ENCODE data around the gene SLC4A8. TPM values are rescaled to one million over a fixed set of nuclear protein-coding genes. Genes with fewer than 3 reads are reported as not detected.

SLC4A8 gene
- total and polyA plus RNA-seq, 9 of the 15 experiments (the other 6 are each of a cell fraction or from before 2014, with no cell fraction given), result 0.04 to 1.5 (median 0.12) TPM; not detected in 2

DNA sequence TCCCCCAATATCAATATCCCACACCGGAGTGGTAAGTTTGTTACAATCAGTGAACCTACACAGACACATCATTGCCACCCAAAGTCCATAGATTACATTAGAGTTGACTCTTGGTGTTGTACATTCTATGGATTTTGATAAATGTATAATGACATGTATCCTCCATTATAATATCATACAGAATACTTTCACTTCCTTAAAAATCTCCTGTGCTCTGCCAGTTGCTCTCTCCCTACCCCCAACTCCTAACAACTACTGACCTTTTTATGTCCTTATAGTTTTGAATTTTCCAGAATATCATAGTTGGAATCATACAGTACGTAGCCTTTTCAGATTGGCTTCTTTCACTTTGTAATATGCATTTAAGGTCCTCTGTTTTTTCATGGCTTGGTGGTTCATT, 48.4 kb downstream of the SLC4A8 start:
- 0% methylated on average over 2 of the region's 2 CpGs for WGBS (ENCODE audit: insufficient coverage, low coverage, missing lambda C conversion rate)
- no peak overlapping the region for H3K27ac ChIP-seq (ENCODE audit: extremely low read depth, low read depth, low read length)
- H3K4me2 ChIP-seq (ENCODE audit: insufficient read depth, low read length), result no peak overlapping the region
- no TSS peak for BruUV-seq (replicated peaks)
- no peaks in the 10 kb centered on the region for H3K9me1 ChIP-seq (ENCODE audit: control insufficient read depth, insufficient read depth, low read length)
- intact Hi-C loops (cut with micrococcal nuclease), result no loop called here
- FAIRE-seq (no peak), ATAC-seq (no peak), DNase-seq (ENCODE audit: extremely low read depth in 1 of 4, low spot score in 3 of 4) (no peak)
- H3K4me3 ChIP-seq, result no peak overlapping the region
- H3K27me3 ChIP-seq (ENCODE audit: control insufficient read depth in 2 of 2, insufficient read depth in 2 of 2, low read length in 2 of 2), result peaks cover 8 to 23% of the 10 kb centered on the region in 2 experiments; a peak in 3 of 5 replicates
- TF ChIP-seq ZNF589 (CRISPR knock-in tag; IDR thresholded peaks at IDR 0.05; ENCODE audit: low read depth), result no peak
- TF ChIP-seq ZNF316 (IDR thresholded peaks at IDR 0.05), result no peak
- no peak for TF ChIP-seq NONO (IDR thresholded peaks at IDR 0.05; ENCODE audit: low read depth in 2 of 2, low read length in 1 of 2)
- TF ChIP-seq DACH1 (IDR thresholded peaks at IDR 0.05; ENCODE audit: partially characterized antibody), result no peak
- TF ChIP-seq TAF9B (IDR thresholded peaks at IDR 0.05; ENCODE audit: partially characterized antibody), result no peak
- TF ChIP-seq FOXJ2 (tag; IDR thresholded peaks at IDR 0.05), result no peak
- TF ChIP-seq ZNF830 (CRISPR knock-in tag; IDR thresholded peaks at IDR 0.05), result no peak
- no peak for TF ChIP-seq CC2D1A (IDR thresholded peaks at IDR 0.05)
- TF ChIP-seq, protein P1, sequence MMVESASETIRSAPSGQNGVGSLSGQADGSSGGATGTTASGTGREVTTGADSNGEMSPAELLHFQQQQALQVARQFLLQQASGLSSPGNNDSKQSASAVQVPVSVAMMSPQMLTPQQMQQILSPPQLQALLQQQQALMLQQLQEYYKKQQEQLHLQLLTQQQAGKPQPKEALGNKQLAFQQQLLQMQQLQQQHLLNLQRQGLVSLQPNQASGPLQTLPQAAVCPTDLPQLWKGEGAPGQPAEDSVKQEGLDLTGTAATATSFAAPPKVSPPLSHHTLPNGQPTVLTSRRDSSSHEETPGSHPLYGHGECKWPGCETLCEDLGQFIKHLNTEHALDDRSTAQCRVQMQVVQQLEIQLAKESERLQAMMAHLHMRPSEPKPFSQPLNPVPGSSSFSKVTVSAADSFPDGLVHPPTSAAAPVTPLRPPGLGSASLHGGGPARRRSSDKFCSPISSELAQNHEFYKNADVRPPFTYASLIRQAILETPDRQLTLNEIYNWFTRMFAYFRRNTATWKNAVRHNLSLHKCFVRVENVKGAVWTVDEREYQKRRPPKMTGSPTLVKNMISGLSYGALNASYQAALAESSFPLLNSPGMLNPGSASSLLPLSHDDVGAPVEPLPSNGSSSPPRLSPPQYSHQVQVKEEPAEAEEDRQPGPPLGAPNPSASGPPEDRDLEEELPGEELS (CRISPR knock-in tag; IDR thresholded peaks at IDR 0.05; ENCODE audit: borderline replicate concordance), result no peak
- no peak for TF ChIP-seq HOXB6 (CRISPR knock-in tag; IDR thresholded peaks at IDR 0.05; ENCODE audit: borderline replicate concordance)
- TF ChIP-seq EP400 (IDR thresholded peaks at IDR 0.05), result no peak
- no peak for TF ChIP-seq ZNF133 (CRISPR knock-in tag; IDR thresholded peaks at IDR 0.05)
- no peaks in the 10 kb centered on the region for H3K4me1 ChIP-seq (replicated peaks in 1 of 2; ENCODE audit: control insufficient read depth in 2 of 2, insufficient read depth in 2 of 2, low read length in 2 of 2)
- CTCF ChIA-PET (ENCODE audit: low intra/inter-chr PET ratio), result no interaction called here
- in situ Hi-C loops (cut with MboI), result no loop called here
- no peaks in the 10 kb centered on the region for H3K79me2 ChIP-seq (ENCODE audit: control insufficient read depth, insufficient read depth, low read length)
- no peak overlapping the region for H3K9ac ChIP-seq (ENCODE audit: insufficient read depth in 1 of 2, low read depth in 2 of 2, low read length in 2 of 2)
- H3K36me3 ChIP-seq (ENCODE audit: control insufficient read depth, insufficient read depth, low read length), result no peaks in the 10 kb centered on the region
- POLR2A ChIA-PET, result interaction anchor here (0.6 kb wide), 1 partner anchor 604 kb away, joined by 3 read pairs; no protein-coding TSS in a partner anchor
- H2AFZ ChIP-seq (ENCODE audit: low read depth, low read length), result no peak overlapping the region
- H4K20me1 ChIP-seq (replicated peaks; ENCODE audit: control insufficient read depth, insufficient read depth, low read length), result no peaks in the 10 kb centered on the region
- H3K9me3 ChIP-seq (replicated peaks; ENCODE audit: control insufficient read depth, insufficient read depth, low read depth, low read length), result no peaks in the 10 kb centered on the region

Data from K562 (cell line).